Measurements from ENCODE around the gene FRMD6. TPM values are rescaled to one million over a fixed set of nuclear protein-coding genes. Genes with fewer than 3 reads are reported as not detected.
"Not testable (repeated sequence)": the region's sequence is repeated elsewhere in the genome, so short reads cannot be mapped to it uniquely, and the experiment has no call there.

FRMD6 gene
- total RNA-seq, 1 donor from 2014 or later: 104 TPM

DNA sequence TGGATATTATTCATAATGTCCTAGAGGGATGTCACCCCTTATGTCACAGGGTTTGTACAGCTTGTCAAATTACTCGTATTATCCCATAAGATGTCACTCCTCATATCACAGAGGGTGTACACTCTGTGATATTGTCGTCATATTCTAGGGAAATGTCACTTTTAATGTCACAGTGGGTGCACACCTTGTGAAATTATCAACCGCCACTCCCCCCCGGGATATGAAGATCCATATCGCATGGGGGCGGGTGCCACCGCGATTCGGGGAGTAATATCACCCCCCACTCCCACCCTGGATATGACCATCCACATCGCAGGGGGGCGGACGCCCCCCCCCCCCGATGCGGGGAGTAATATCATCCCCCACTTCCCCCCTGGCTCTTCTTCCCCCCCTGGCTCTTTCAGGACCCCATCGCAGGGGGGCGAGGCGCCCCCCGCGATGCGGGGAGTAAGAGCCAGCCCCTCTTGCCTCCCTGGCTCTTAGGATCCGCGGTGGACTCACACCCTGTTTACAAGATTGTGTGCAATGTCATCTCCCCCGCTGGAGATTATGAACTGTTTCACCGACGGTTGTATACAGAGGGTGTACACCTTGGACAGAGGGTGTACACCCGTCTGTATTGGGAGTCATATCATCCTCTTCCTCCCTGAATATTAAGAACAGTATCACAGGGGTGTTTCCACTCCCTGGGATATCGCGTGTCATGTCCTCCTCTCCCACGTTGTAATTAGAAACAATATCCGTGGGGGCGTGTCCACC, 92.8 kb downstream of the FRMD6 start:
- TF ChIP-seq, protein P1, sequence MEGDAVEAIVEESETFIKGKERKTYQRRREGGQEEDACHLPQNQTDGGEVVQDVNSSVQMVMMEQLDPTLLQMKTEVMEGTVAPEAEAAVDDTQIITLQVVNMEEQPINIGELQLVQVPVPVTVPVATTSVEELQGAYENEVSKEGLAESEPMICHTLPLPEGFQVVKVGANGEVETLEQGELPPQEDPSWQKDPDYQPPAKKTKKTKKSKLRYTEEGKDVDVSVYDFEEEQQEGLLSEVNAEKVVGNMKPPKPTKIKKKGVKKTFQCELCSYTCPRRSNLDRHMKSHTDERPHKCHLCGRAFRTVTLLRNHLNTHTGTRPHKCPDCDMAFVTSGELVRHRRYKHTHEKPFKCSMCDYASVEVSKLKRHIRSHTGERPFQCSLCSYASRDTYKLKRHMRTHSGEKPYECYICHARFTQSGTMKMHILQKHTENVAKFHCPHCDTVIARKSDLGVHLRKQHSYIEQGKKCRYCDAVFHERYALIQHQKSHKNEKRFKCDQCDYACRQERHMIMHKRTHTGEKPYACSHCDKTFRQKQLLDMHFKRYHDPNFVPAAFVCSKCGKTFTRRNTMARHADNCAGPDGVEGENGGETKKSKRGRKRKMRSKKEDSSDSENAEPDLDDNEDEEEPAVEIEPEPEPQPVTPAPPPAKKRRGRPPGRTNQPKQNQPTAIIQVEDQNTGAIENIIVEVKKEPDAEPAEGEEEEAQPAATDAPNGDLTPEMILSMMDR (IDR thresholded peaks at IDR 0.05): no peak
- Histone ChIP-seq H3K4me3 (no peak overlapping the region), H3K27ac (no peak overlapping the region), H3K4me1 (no peaks in the 10 kb centered on the region), H3K27me3 (no peaks in the 10 kb centered on the region), H3K9me3 (no peaks in the 10 kb centered on the region), H3K36me3 (no peaks in the 10 kb centered on the region)
- intact Hi-C loops (cut with DNase I): no loop called here
- no peak for DNase-seq (ENCODE audit: low spot score in 2 of 2)

GRCh38 chr14:51746823-51747222, 95.1 kb downstream of the FRMD6 start:
- H3K27ac ChIP-seq; H3K27me3 ChIP-seq; H3K4me1 ChIP-seq; H3K36me3 ChIP-seq; H3K4me3 ChIP-seq; intact Hi-C loops (cut with DNase I); DNase-seq (ENCODE audit: low spot score in 2 of 2); H3K9me3 ChIP-seq: not testable (repeated sequence)

- H3K4me1 ChIP-seq: no peaks in the 10 kb centered on the region
- intact Hi-C loops (cut with DNase I): no loop called here
- TF ChIP-seq, protein P1 (IDR thresholded peaks at IDR 0.05): no peak
- H3K9me3 ChIP-seq: no peaks in the 10 kb centered on the region
- H3K36me3 ChIP-seq: no peaks in the 10 kb centered on the region
- H3K4me3 ChIP-seq: no peak overlapping the region
- H3K27me3 ChIP-seq: no peaks in the 10 kb centered on the region
- no peak overlapping the region for H3K27ac ChIP-seq
- DNase-seq (ENCODE audit: low spot score in 2 of 2): no peak
These were observed 98.8 kb downstream of the FRMD6 start for GRCh38 chr14:51750542-51750941.

DNA sequence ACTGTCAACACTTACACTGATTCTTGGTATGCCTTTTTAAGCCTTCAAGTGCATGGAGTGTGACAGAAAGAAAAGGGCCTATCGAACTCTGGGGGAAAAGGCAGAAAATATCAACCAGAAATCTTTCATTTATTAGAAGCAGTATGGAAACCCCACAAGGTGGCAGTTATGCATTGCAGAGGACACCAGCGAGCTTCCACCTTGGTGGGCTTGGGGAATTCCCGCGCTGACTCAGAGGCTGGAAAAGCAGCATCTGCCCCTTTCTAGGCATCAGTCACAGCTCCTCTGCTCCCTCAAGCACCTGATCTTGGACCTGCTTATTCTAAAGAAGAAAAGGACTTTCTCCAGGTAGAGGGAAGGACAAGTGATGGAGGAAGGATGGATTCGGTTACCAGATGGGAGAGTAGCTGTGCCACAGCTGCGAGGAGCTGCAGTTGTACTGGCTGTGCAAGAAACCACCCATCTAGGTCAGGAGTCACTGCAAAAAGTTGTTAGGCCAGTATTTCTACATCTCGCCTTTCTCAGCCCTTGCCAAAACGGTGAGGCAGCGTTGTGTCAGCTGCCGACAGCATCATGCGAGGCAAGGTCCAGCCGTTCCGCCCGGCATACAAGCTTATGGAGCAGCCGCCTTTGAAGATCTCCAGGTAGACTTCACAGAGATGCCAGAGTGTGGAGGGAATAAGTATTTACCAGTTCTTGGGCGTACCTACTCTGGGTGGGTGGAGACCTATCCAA, 100.1 kb downstream of the FRMD6 start:
- H3K27ac ChIP-seq; H3K27me3 ChIP-seq; DNase-seq (ENCODE audit: low spot score in 2 of 2); intact Hi-C loops (cut with DNase I); H3K9me3 ChIP-seq; H3K36me3 ChIP-seq; H3K4me1 ChIP-seq; H3K4me3 ChIP-seq: not testable (repeated sequence)

DNA sequence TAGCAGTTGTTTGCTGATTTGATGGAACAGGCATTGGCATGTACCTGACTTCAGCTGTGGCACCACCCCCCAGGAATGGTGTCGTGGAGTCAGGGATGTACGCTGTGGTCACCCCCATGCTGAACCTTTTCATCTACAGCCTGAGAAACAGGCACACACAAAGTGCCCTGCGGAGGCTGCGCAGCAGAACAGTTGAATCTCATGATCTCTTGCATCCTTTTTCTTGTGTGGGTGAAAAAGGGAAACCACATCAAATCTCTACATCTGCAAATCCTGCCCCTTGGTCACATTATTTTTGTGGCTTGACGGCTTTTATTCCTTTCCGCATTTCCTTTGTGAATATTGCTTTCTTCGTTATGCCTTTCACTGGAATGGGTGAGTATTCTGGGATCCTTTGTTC, 106.0 kb downstream of the FRMD6 start:
- H3K9me3 ChIP-seq: not testable (repeated sequence)

DNA sequence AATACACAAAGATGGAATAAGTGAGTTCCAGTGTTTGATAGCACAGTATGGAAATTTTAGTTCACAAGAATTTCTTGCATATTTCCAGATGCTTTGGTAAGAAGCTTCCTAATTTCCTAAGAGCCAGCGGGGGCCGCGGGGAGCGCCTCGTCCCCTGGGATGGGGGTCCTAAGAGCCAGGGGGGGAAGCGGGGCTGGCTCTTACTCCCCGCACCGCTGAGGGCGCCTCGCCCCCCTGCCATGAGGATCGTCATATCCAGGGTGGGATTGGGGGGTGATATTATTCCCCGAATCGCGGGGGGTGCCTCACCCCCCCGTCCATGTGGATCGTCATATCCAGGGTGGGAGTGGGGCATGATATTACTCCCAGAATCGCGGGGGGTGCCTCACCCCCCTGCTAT, 108.2 kb downstream of the FRMD6 start:
- Histone ChIP-seq H3K27ac (no peak overlapping the region), H3K4me3 (no peak overlapping the region), H3K27me3 (no peaks in the 10 kb centered on the region), H3K9me3 (no peaks in the 10 kb centered on the region), H3K36me3 (no peaks in the 10 kb centered on the region), H3K4me1 (no peaks in the 10 kb centered on the region)
- DNase-seq (ENCODE audit: low spot score in 2 of 2): no peak
- intact Hi-C loops (cut with DNase I): no loop called here
- TF ChIP-seq, protein P1 (IDR thresholded peaks at IDR 0.05): no peak

More for the DNA sequence above, 106.0 kb downstream of the FRMD6 start:
- H3K4me3 ChIP-seq; DNase-seq (ENCODE audit: low spot score in 2 of 2); intact Hi-C loops (cut with DNase I); H3K4me1 ChIP-seq; H3K27ac ChIP-seq; H3K36me3 ChIP-seq; H3K27me3 ChIP-seq: not testable (repeated sequence)

DNA sequence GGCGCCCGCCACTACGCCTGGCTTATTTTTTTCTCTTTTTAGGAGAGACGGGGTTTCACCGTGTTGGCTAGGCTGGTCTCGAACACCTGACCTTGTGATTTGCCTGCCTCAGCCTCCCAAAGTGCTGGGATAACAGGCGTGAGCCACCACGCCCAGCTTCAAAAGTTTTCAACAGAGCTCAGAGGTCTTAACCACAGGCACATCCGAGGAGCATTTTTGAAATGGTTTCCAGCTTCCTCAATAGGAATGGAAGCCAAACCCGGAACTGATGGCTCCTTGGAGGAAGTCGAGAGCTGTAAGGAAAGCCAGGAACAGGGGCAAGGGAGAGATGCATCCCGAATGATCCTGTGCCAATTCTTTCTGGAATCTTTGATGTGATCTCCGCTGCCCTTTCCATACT, 114.0 kb downstream of the FRMD6 start:
- H3K4me3 ChIP-seq; DNase-seq (ENCODE audit: low spot score in 2 of 2); H3K4me1 ChIP-seq; H3K9me3 ChIP-seq; H3K27ac ChIP-seq; H3K27me3 ChIP-seq; H3K36me3 ChIP-seq; intact Hi-C loops (cut with DNase I): not testable (repeated sequence)

GRCh38 chr14:51766586-51766985, 114.9 kb downstream of the FRMD6 start:
- intact Hi-C loops (cut with DNase I); DNase-seq (ENCODE audit: low spot score in 2 of 2); H3K27ac ChIP-seq: not testable (repeated sequence)

GRCh38 chr14:51769261-51769660, 117.6 kb downstream of the FRMD6 start:
- intact Hi-C loops (cut with DNase I): not testable (repeated sequence)

More at GRCh38 chr14:51766586-51766985, 114.9 kb downstream of the FRMD6 start:
- H3K27me3 ChIP-seq, H3K4me3 ChIP-seq, H3K4me1 ChIP-seq, H3K9me3 ChIP-seq, H3K36me3 ChIP-seq: not testable (repeated sequence)

More at GRCh38 chr14:51769261-51769660, 117.6 kb downstream of the FRMD6 start:
- not testable (repeated sequence) for H3K4me1 ChIP-seq; H3K36me3 ChIP-seq; DNase-seq (ENCODE audit: low spot score in 2 of 2); H3K4me3 ChIP-seq; H3K27me3 ChIP-seq; H3K9me3 ChIP-seq; H3K27ac ChIP-seq
